ENCODE results near the gene CDCP1.

- TF ChIP-seq CTCF (IDR thresholded peaks at IDR 0.05) (no peak), POLR2A (IDR thresholded peaks at IDR 0.05; ENCODE audit: low read depth) (no peak), POLR2AphosphoS5 (IDR thresholded peaks at IDR 0.05) (no peak), EP300 (IDR thresholded peaks at IDR 0.05) (no peak)
Measured at GRCh38 chr3:45081506-45082141, 64.6 kb downstream of the CDCP1 start.
